Measurements from ENCODE around the gene GRIA4.

GRIA4 gene

DNA sequence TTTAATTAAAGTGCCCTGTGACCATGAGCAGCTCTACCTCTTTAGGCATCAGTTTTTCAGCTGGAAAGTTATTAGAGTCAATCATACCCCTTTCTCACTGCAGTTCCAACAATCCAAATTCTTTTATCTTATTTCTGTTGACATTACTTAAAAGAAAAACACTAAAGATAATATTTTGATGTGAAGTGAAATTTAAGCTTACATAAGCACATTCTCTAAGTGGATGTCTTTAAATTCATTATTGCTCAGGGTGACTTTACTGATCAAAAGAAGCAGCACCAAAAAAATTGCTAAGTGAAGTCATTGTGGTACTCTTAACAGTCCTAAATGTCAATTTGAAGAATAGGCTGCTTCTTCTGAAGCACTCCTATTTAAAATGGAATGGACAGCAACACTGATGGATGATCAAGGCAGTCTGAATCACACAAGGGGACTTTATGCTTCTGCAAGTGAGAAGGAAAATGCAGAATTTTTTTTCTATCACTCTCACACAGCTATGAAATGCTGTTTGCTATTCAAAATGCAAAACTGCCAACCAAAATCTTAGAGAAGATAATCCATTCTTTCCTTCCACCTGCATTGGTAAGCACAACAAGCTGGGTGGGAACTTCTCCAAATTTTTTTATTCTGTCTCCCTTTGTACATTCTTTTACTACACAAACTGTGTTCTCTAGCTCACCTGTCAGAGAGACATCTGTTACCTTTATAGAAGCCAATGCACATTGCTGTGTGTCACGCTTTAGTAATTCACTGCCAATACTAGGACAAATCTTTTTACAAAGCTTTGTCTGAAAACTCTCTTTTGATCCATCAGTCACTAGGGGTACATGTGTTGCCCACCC, 179.9 kb downstream of the GRIA4 start:
- peak; percentile 3 for DNase-seq (ENCODE audit: low spot score)

DNA sequence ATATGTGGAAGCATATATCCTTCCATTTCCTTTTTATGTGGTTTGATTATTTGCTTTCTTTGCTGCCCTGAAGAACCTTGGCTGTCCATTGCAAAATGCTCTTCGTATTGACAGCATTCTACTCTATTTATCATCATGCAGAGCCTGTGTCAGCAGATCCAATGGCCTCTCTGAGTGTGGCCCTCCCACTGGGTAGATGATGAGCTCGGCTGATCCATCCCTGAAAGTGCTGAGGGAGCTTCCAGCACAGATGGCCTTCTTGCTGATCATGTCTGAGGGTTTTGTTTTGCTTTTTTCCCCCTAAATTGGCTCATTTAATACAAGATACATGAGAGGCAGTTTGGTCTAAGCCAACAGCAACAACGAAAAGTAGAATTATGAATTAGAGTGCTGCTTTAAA, 181.0 kb downstream of the GRIA4 start:
- DNase-seq (ENCODE audit: low spot score): no peak

DNA sequence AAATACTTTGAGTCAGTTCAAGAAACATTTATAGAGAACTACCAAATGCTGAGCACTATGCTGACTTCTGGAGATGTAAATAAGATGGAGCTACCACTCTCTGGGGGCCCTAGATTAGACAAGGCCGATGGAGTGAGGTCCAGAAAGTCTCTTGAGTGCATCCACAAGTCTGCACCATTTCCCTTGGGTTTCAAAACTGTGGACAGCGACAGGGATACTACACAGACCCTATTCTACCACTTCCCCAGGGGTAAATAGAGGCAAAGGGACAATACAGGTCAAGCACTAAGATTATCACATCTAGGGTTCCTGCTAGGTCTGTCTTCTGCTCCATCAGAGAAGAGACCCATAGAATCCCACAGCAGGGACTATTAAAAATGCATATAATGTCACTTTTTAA, 183.2 kb downstream of the GRIA4 start:
- DNase-seq (ENCODE audit: low spot score): no peak

DNA sequence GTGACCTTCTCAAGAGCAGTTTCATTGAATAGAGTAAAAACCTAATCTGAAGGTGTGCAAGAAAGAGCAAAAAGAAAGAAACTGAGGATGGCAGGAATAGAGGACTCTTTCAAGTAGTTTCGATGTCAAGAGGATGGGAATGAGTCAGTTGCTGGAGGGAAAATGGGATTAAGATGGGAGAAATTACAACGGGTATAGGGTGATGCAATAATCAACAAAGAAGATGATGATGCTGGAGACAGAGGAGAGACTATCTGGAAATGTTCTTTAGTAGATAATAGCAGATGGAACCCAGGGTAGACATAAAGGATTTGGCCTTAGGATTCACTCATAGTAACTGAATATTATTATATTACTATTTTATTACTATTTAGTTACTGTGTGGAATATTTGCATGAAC, 189.4 kb downstream of the GRIA4 start:
- no peak for DNase-seq (ENCODE audit: low spot score)

DNA sequence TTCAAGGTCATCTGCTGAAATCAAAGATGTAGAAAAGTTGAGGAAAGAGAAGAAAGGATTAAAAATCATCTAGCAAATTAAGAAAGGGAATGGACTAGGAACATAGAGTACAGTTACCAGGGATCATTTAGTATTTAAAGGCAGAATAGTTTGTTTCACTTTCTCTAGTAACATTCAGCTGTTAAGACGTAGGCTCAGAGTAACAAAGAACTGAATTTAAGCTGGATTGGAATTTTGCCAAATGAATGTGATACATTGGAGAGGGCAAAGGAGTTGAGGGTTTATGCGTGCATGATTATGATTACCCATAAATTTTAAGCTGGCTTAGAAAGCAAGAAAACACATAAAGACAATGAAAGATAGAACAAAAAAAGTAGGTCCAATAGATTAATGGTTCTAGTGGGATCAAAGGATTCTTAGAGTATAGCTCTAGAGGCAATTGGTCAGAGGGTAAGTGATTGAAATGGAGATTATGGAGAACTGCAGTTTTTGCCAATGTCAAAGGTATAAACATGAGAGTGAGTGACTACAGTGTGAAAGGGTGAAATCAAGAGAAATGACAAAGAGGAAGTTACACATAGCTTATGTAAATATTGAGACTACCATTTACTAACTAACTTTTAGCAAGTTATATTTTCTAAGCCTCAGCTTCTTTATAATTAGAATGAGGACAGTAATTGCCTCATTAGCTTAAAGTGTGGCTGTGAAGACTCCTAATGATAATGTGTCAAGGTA, 190.0 kb downstream of the GRIA4 start:
- DNase-seq (ENCODE audit: low spot score): no peak

DNA sequence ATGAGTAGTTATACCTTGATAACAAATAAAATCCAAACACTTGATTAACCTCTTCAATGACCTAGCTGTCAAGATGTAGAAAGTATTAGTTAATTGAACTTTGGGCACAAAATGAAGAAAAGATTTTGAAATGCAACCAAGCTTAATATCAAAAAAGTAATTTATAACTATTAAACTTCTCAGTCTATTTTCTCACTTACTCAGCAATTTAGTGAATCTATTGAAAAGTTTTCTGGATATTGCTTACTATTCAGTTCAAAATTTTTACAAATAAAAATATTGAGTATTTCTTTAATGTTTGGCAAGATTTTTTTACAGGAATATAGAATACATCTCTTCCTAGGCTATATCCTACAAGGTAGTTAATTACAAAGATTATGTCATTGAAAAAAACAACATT, 192.5 kb downstream of the GRIA4 start:
- no peak for DNase-seq (ENCODE audit: low spot score)

DNA sequence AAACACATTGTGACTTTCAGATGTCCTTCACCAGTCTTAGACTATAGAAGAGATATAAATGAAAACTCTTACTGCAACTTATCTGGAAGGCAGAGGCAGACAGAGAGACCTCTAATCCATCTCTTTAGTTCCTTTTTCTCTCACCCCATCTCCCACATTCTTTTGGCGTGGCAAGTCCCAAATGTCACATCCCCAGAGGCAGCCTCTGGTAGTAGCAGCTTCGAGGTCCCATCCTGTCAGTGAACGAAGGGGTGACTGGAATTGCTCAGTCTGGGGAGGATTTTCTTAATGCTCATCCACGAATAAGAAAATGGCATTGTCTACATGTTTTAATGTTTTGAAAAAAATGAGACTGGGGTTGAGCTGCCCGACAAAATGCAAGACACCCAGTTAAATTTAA, 201.4 kb downstream of the GRIA4 start:
- no peak for DNase-seq (ENCODE audit: low spot score)

DNA sequence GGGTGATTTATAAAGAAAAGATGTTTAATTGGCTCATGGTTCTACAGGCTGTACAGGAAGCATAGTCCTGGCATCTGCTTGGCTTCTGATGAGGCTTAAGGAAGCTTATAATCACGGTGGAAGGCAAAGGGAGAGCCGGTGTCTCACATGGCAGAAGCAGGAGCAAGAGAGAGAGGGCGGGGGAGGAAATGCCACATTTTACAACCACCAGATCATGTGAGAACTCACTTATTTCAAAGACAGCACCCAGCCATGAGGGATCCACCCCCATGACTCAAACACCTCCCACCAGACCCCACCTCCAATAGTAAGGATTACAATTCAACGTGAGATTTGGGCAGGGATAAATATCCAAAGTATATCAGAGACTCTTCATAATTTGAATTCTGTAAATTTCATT, 211.5 kb downstream of the GRIA4 start:
- no peak for DNase-seq (ENCODE audit: low spot score)

DNA sequence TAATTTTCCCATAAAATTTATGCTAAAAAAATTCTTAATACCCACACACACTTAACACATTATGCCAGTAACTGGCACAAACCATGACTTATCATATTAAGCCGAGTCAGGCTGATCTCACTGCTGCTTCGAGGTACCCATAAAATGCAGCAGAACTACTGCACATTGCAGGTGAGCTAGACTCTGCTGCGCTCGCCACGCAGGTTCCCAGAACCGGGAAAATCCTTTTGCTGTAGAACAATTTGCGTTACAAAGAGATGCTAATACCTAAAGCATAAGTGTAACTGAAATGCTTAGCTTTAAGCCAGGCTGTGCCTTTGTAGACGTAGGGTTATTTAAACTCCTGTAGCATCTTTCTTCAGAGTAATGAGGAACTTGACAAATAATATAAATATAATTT, 211.9 kb downstream of the GRIA4 start:
- no peak for DNase-seq (ENCODE audit: low spot score)

DNA sequence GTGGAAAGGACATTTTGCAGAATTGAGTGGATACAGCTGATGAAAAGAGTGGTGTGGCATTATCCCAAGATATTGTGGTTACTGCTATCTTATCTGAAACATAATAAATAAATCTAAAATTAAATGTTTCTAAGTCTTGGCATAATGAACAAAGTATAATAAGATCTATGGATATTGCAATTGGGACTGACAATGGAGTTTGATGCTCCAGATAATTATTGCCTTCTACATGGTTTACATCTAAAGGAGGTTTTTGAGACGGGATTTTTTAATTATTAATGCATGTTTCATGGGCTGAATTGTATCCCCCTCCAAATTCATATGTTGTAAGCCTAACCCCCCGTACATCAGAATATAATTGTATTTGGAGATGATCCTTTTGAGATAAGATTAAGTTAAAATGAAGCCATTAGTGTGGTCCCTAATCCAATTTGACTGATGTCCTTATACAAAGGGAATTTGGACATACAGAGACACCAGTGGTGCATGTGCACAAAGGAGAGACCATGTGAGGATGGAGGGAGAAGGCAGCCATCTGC, 213.7 kb downstream of the GRIA4 start:
- no peak for DNase-seq (ENCODE audit: low spot score)

DNA sequence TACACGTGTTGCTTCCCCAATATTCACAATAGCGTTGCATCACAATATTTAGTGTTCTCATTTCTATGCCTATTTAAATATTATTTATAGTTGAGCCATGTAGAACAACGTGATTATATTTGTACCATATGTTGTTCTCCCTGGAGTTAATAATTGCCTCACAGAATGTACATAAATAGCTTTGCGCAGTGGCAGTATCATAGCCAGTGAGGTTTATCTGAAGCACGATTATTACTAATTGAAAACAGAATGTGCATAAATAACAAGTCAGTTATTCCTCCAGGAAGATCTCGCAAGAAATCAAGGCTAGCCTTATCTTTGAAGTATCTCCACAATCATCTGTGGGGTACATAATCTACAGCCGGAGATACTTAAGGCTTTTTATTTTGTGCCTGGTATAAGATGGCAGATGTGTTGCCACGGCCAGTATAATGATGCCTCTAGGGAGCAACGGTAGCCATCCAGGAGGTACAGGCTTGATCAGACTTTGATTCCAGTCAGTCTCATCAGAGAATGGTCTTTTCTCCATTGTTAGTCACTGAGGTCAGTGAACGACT, 214.7 kb downstream of the GRIA4 start:
- DNase-seq (ENCODE audit: low spot score): no peak

DNA sequence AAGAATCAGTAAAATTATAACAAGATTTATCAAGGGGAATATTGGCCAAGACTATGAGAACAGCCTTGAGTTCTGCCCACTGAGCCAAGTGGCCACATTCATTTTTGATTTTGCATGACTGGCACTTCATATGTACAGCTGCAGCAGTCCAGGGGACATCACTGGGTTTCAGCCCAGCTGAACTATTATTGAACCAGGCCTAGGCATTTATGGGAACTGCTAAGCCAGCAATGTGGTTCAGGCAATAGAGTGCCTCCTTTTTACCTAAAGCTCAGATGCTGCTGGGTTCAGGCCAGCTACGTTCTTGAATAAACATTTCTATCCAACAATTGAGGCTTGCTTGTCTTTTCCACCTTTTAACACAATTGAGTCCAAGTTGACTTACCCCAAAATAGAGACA, 215.3 kb downstream of the GRIA4 start:
- no peak for DNase-seq (ENCODE audit: low spot score)

DNA sequence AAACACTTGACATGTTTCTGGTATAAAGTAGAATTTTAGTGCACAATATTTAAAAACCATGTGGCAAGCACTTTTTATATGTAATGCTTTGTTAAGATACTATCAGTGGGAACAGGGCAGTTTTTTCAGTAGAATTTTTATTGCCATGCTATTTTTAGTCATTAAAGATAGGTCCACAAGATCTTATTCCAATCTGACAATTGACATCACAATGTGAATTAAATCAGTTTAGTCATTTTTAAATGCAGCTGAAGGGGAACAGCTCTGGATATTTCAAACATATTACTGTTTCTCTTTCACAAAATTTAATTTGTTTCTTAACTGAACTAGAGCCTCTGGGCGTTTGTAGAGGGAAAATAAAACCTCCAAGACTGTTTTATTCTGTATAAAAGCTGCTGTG, 218.0 kb downstream of the GRIA4 start:
- DNase-seq (ENCODE audit: low spot score): no peak

DNA sequence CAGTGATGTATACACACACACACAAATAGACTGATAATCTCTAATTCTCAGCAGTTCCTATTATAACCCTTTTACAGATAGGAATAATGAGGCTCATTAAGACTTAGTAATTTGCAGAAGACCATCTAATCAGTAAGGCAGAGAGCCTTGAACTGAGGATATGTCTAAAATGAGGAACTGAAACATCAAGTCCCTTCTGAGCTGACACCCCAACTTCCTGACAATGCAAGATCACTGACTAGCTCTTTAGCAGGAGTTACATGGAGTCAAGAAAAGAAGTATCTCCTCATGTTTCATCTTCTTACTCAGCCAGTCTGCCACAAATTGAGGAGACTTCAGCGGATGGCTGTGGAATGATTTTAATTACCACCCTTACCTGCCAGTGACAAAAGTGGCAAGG, 219.2 kb downstream of the GRIA4 start:
- no peak for DNase-seq (ENCODE audit: low spot score)

DNA sequence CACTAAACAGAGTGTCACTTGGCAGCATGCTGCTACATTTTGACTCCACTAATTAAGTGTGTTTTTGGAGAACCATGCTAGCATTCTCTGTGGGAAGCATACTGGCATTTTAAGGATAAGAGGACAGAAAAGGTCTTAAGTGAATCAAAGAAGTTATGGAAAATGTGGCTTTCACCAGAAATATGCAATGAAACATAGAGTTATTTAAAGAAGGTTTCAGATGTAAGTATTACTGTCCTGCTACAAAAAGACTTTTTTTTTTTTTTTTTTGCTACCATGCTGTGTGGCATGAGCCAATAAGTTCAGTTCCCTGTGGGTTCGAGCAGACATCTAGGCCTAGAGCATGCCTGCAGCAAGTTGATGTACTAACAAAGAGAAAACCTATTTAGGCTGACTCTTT, 224.6 kb downstream of the GRIA4 start:
- DNase-seq (ENCODE audit: low spot score): no peak

DNA sequence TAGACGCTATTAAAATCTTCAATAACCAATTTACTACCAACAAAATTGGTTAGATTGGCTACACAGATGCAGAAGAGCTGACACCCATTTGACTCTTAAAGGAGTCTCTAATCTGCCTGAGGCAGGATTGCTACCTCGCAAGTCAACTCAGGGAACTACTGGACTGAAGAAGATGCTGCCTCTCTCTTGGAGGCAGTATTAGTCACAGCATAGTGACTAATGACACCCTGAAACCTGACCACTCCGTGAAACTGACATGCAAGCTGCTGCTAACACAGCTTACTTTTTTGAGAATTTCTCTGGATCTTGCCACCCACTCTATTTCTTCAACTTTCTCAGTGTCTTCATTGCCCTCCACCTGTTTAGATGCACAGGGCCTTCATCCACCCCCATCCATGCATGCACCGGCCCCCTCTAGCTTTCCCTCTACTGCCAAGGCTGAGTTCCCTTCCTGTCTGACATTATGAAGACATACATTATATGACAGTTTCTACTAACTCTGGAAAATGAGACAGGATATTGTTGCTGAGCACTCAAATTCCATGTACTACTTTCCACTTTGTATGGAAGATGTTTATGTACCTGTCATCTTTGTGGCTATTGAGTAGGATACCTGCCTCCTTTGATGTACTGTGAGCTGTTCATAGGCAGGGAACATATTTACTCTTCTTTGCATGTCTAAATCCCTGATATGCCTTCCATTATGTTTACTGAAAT, 229.0 kb downstream of the GRIA4 start:
- no peak for DNase-seq (ENCODE audit: low spot score)

DNA sequence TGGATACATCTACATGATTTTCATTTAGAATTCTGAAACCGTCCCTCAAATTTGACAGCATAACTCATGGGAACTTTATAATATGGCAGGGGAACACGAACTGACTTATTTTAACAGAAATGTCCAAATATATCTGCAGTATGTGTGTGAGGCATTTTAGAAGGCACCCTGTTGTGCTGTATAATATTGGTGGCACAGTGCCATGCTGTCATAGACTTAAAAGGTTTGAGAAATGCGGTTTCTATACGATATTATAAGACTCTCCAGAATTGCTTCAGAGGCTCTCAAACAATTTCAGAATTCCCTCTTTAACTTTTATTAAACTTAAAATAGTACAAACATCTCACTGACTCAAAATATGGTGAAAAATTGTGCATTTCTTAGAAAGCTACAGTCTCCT, 230.5 kb downstream of the GRIA4 start:
- no peak for DNase-seq (ENCODE audit: low spot score)

DNA sequence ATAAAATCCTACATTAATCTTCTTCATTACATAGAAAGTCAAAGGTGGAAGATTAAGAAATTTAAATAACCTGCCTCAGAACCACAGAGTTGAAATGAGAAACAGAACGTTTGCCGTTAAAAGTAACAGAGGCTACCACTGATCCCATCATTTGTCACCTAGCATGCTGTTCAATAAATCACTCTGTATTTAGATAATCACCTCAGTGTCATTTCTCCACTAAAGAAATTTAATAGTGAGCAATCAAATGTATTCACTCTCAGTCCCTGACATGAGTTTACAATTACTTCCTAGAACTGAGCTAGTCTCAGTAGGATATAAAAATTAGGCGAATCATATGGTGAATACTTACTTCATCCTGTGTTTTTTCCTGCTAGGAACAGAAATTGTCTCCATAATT, 242.5 kb downstream of the GRIA4 start:
- DNase-seq (ENCODE audit: low spot score): no peak

DNA sequence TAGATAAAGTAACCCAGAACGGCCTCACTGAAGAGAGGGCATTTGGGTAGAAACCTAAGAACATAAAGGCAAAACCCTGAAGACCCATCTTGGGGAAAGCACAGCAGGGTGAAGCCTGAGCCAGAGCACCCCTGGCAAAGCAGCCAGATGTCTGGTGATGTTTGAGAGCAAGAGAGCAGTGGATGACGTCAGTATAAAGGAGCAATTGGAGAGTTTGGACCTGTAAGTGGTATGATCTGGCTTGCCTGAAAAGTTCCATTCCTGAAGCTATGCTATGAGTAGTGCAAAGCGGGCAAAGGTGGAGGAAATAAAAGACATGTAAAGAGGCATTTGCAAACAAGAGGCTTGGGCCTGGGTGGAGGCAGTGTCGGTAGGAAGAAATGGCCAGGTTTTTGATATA, 244.4 kb downstream of the GRIA4 start:
- no peak for DNase-seq (ENCODE audit: low spot score)

DNA sequence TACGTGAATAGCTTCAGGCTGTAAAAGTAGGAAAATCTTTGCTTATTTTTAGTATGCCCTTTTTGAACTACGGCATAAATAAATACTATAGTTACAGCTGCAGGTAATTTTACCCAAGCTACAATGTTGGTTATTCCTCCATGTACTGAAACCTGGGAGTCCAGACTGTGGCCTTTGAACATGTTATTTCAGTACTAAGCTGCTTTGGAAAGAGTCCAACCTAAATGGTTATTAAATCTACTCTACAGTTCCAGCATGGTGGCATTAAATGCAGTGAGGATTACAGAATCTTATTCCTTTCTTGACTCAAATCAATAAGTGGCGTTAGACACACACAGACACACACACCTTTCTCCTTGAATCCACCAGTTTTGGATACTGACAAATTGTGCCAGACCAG, 247.1 kb downstream of the GRIA4 start:
- no peak for DNase-seq (ENCODE audit: low spot score)

DNA sequence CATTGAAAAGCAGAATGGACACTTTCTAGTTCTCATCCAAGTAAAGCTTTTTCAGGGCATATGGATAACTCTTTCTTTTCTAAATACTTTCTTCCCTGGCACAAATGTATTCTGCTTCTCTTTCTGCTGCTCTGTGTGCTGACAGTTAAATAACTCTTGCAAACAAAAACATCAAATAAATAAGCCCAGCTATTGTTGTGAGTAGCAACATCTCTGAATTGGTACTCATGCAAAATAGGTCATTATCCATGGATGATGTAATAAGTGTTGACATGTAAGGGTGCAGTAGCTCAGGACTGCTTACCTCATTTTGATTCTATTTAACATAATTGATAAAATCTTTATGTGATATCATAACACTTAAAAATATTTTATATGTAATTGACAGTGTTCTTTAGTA, 247.9 kb downstream of the GRIA4 start:
- DNase-seq (ENCODE audit: low spot score): no peak

DNA sequence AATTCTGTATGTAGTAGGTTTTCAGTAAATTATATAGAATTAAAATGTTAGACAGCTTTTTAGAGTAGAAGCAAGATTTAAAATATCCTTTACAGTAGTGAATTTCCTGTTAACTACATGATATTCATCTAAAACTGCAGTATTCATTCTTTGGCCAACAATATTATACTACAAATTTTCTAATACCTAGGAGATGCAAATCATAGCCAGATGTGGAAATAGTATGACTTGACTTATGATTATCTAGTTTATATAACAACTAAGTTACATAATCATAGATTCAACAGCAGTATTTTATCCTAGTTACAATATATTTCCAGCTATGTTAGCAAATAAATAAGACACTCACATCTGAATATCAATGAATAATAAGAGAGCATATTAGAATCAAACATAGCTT, 249.0 kb downstream of the GRIA4 start:
- DNase-seq (ENCODE audit: low spot score): no peak

DNA sequence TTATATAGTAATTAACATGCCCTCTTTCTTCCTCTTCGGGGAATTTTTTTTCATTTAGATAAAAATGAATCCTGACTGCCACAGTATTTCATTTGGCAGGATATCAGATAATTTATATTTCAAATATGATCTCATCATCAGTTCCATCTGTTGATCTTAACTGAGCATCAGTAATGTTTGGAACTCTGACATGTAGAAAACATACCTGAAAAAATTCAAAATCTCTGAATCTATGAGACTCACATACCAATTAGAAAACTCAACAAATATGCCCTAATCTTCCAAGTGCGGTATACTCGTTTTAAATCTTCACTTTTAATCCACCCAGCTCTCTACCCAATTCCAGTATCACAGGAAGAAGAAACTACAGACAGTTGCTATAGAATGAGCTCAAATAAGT, 250.2 kb downstream of the GRIA4 start:
- no peak for DNase-seq (ENCODE audit: low spot score)

Measured in COLO829 (cell line).